Left ventricle myocardium inferior (tissue), 1 donor: ENCODE data around the gene MBD5. TPM values are rescaled to one million over a fixed set of nuclear protein-coding genes. Genes with fewer than 3 reads are reported as not detected.

Source experiments
- DNase-seq: peaks from one replicate; pipeline ENCODE4 v3.0.0-alpha.2; 2020
- H3K27ac ChIP-seq: fragments of 200-600 bp; replicated peaks from 2 replicates; pipeline ENCODE4 v1.8.0; 2021
- H3K27me3 ChIP-seq: fragments of 200-600 bp; 2 replicates; pipeline ENCODE4 v1.8.0; 2021; ENCODE audit warnings: low read depth
- H3K36me3 ChIP-seq: fragments of 200-600 bp; 2 replicates; pipeline ENCODE4 v1.8.0; 2021
- H3K4me1 ChIP-seq: fragments of 200-600 bp; 2 replicates; pipeline ENCODE4 v1.8.0; 2021
- H3K4me3 ChIP-seq: fragments of 200-600 bp; 2 replicates; pipeline ENCODE4 v1.8.0; 2021; ENCODE audit warnings: mild to moderate bottlenecking, moderate library complexity
- H3K9me3 ChIP-seq: fragments of 200-600 bp; replicated peaks from 2 replicates; pipeline ENCODE4 v1.8.0; 2021
- CTCF ChIP-seq: fragments of 200-600 bp; IDR thresholded peaks from 2 replicates; pipeline ENCODE4 v1.8.0; 2021; ENCODE audit warnings: antibody characterized with exemption, mild to moderate bottlenecking, borderline replicate concordance
- intact Hi-C: fragments of 100-400 bp; cut with micrococcal nuclease; formaldehyde crosslinking; loops from one replicate; pipeline ENCODE4 v1.11.0; 2022
- total RNA-seq: library from RNA; stranded (reverse); fragmentation: NEBNext Ultra II Directional; extraction: Animal tissue kit (Norgen Biotek cat#: 25700); gene quantifications from one replicate; pipeline ENCODE4 v1.2.1, GENCODE V29; 2021
- donor health status: DM: no; HTN: yes; CAD: no; lungs with severe emphysema.

The MBD5 gene
- total RNA-seq, 1 donor from 2014 or later = 21.9 TPM

DNA sequence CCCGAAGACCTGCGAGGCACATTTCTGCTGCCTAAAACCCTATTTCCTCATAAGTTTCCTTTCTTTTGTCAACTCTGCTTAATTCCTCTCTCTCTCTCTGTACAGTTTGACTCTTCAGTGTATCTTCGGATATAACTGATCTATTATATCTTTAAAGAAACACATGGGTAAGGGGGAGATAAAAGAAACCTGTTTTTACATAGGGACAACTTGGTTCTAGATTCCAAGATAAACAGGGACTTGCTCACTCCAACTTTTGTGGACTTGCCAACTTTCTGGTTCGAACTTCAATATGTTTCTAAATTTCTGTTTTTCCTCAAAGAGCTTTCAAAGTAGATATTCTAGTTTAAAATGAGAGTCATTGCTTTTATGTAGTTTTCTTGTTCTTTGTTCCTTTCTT lies 441.0 kb downstream of the MBD5 start:
- Histone ChIP-seq H3K27ac (no peak overlapping the region), H3K9me3 (no peaks in the 10 kb centered on the region), H3K4me1 (peaks cover 12% of the 10 kb centered on the region), H3K27me3 (no peaks in the 10 kb centered on the region), H3K4me3 (no peak overlapping the region), H3K36me3 (peaks cover 17% of the 10 kb centered on the region)
- DNase-seq = no peak
- intact Hi-C loops = no loop called here
- no peak for TF ChIP-seq CTCF

GRCh38 chr2:148475626-148476025 lies 454.7 kb downstream of the MBD5 start:
- Histone ChIP-seq H3K9me3 (no peaks in the 10 kb centered on the region), H3K4me3 (no peak overlapping the region), H3K4me1 (no peaks in the 10 kb centered on the region), H3K36me3 (no peaks in the 10 kb centered on the region), H3K27ac (no peak overlapping the region), H3K27me3 (no peaks in the 10 kb centered on the region)
- DNase-seq = no peak
- intact Hi-C loops = no loop called here
- TF ChIP-seq CTCF = no peak

DNA sequence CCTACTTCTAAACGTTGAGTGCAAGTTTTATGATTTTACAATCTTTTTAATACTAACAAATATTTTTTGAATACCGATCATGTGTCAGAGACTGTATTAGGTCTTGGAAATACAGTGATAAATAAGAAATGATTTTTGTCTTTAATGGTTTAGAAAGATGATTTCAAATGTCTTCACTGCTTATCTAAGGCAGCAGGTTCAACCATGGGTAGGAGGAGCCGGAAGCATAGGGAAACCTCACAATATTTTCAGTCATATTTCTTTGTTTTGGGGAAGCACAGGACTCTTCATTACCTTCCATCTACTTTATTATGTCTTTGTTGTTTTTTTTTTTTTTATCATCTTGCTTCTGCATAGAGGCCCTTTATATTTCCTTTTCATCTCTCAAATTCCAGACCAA lies 458.5 kb downstream of the MBD5 start:
- H3K4me1 ChIP-seq = no peaks in the 10 kb centered on the region
- H3K4me3 ChIP-seq = no peak overlapping the region
- DNase-seq = no peak
- no peak for TF ChIP-seq CTCF
- intact Hi-C loops = no loop called here
- H3K27me3 ChIP-seq = no peaks in the 10 kb centered on the region
- H3K9me3 ChIP-seq = no peaks in the 10 kb centered on the region
- no peak overlapping the region for H3K27ac ChIP-seq
- H3K36me3 ChIP-seq = peaks cover 6% of the 10 kb centered on the region

- Histone ChIP-seq H3K27ac (no peak overlapping the region), H3K9me3 (no peaks in the 10 kb centered on the region), H3K36me3 (peaks cover 16% of the 10 kb centered on the region), H3K4me1 (no peaks in the 10 kb centered on the region), H3K4me3 (no peak overlapping the region), H3K27me3 (no peaks in the 10 kb centered on the region)
- no peak for DNase-seq
- TF ChIP-seq CTCF = no peak
- intact Hi-C loops = no loop called here
Measured at GRCh38 chr2:148483665-148484064, 462.8 kb downstream of the MBD5 start.

- TF ChIP-seq CTCF = no peak
- H3K27me3 ChIP-seq = no peaks in the 10 kb centered on the region
- peaks cover 16% of the 10 kb centered on the region for H3K36me3 ChIP-seq
Measured at GRCh38 chr2:148484066-148484465, 463.2 kb downstream of the MBD5 start.

GRCh38 chr2:148486655-148487054 lies 465.8 kb downstream of the MBD5 start:
- intact Hi-C loops = no loop called here

More at GRCh38 chr2:148484066-148484465, 463.2 kb downstream of the MBD5 start:
- Histone ChIP-seq H3K4me1 (no peaks in the 10 kb centered on the region), H3K4me3 (no peak overlapping the region), H3K27ac (no peak overlapping the region), H3K9me3 (no peaks in the 10 kb centered on the region)
- intact Hi-C loops = no loop called here
- DNase-seq = no peak

More at GRCh38 chr2:148486655-148487054, 465.8 kb downstream of the MBD5 start:
- DNase-seq = no peak
- H3K9me3 ChIP-seq = no peaks in the 10 kb centered on the region
- H3K4me1 ChIP-seq = no peaks in the 10 kb centered on the region
- no peak overlapping the region for H3K4me3 ChIP-seq
- TF ChIP-seq CTCF = no peak
- no peaks in the 10 kb centered on the region for H3K27me3 ChIP-seq
- peaks cover 36% of the 10 kb centered on the region for H3K36me3 ChIP-seq
- H3K27ac ChIP-seq = no peak overlapping the region
